H9 (cell line): ENCODE results near the gene GPD1. TPM values are rescaled to one million over a fixed set of nuclear protein-coding genes. Genes with fewer than 3 reads are reported as not detected.

Experiments used
- DNase-seq: peaks from one replicate; pipeline ENCODE4 v3.0.0-alpha.2; 2017
- H2AFZ ChIP-seq: one replicate; pipeline ENCODE4 v1.6.1; 2013; ENCODE audit warnings: mild to moderate bottlenecking, low read length, control low read depth, moderate library complexity
- H2AK5ac ChIP-seq: 2 replicates; pipeline ENCODE4 v1.6.1; 2013; ENCODE audit warnings: low read length, control low read depth, mixed read lengths; ENCODE audit not compliant: insufficient read length
- H2BK120ac ChIP-seq: one replicate; pipeline ENCODE4 v1.6.1; 2013; ENCODE audit warnings: low read depth, mild to moderate bottlenecking, low read length, control low read depth, inconsistent platforms; ENCODE audit not compliant: poor library complexity, severe bottlenecking
- H2BK12ac ChIP-seq: 2 replicates; pipeline ENCODE4 v1.6.1; 2013; ENCODE audit warnings: low read length, control low read depth, mixed read lengths, low read depth; ENCODE audit not compliant: insufficient read length
- H2BK15ac ChIP-seq: 2 replicates; pipeline ENCODE4 v1.6.1; 2013; ENCODE audit warnings: low read depth, low read length, control low read depth
- H2BK20ac ChIP-seq: one replicate; pipeline ENCODE4 v1.6.1; 2013; ENCODE audit warnings: low read depth, mild to moderate bottlenecking, low read length, control low read depth, inconsistent platforms; ENCODE audit not compliant: poor library complexity, severe bottlenecking
- H2BK5ac ChIP-seq: 2 replicates; pipeline ENCODE4 v1.6.1; 2013; ENCODE audit warnings: low read length, control low read depth, mixed read lengths; ENCODE audit not compliant: insufficient read length
- H3K14ac ChIP-seq: 2 replicates; pipeline ENCODE4 v1.6.1; 2013; ENCODE audit warnings: low read length, control low read depth; ENCODE audit not compliant: insufficient read depth
- H3K18ac ChIP-seq: 2 replicates; pipeline ENCODE4 v1.6.1; 2013; ENCODE audit warnings: low read depth, mild to moderate bottlenecking, mixed read lengths, low read length, control low read depth; ENCODE audit not compliant: insufficient read length
- H3K23ac ChIP-seq: 2 replicates; pipeline ENCODE4 v1.6.1; 2013; ENCODE audit warnings: low read length, control low read depth, mixed read lengths, low read depth; ENCODE audit not compliant: insufficient read length
- H3K23me2 ChIP-seq: 2 replicates; pipeline ENCODE4 v1.6.1; 2013; ENCODE audit warnings: low read depth, mild to moderate bottlenecking, mixed read lengths, low read length, control low read depth; ENCODE audit not compliant: insufficient read length, poor library complexity, severe bottlenecking
- H3K27ac ChIP-seq: 2 replicates; pipeline ENCODE4 v1.5.1; 2013; ENCODE audit warnings: low read length, control low read depth, mixed read lengths, low read depth; ENCODE audit not compliant: insufficient read length
- H3K27me3 ChIP-seq: 2 replicates; pipeline ENCODE4 v1.6.1; 2013; ENCODE audit warnings: low read length, control low read depth, inconsistent platforms; ENCODE audit not compliant: insufficient read depth
- H3K4ac ChIP-seq: 2 replicates; pipeline ENCODE4 v1.6.1; 2013; ENCODE audit warnings: low read depth, mild to moderate bottlenecking, control low read depth, inconsistent platforms, low read length, moderate library complexity
- H3K4me1 ChIP-seq: 2 replicates; pipeline ENCODE4 v1.6.1; 2013; ENCODE audit warnings: low read length, control low read depth, inconsistent platforms; ENCODE audit not compliant: insufficient read depth
- H3K4me2 ChIP-seq: 2 replicates; pipeline ENCODE4 v1.6.1; 2013; ENCODE audit warnings: low read length, control low read depth, mixed read lengths; ENCODE audit not compliant: insufficient read length, insufficient read depth
- H3K56ac ChIP-seq: 2 replicates; pipeline ENCODE4 v1.6.1; 2013; ENCODE audit warnings: low read depth, mild to moderate bottlenecking, mixed read lengths, low read length, control low read depth; ENCODE audit not compliant: insufficient read length
- H3K79me1 ChIP-seq: 2 replicates; pipeline ENCODE4 v1.6.1; 2013; ENCODE audit warnings: low read depth, mild to moderate bottlenecking, moderate library complexity, low read length, control low read depth, inconsistent platforms; ENCODE audit not compliant: insufficient read depth, poor library complexity, severe bottlenecking
- H3K79me2 ChIP-seq: 2 replicates; pipeline ENCODE4 v1.6.1; 2013; ENCODE audit warnings: low read length, control low read depth, inconsistent platforms; ENCODE audit not compliant: insufficient read depth
- H3K9ac ChIP-seq: 2 replicates; pipeline ENCODE4 v1.6.1; 2013; ENCODE audit warnings: low read length, control low read depth, mixed read lengths; ENCODE audit not compliant: insufficient read length; ENCODE audit errors: extremely low read depth
- H3K9me3 ChIP-seq: one replicate; pipeline ENCODE4 v1.6.1; 2013; ENCODE audit warnings: low read depth, low read length, inconsistent platforms; ENCODE audit not compliant: control insufficient read depth
- H3T11ph ChIP-seq: one replicate; pipeline ENCODE4 v1.6.1; 2013; ENCODE audit warnings: mild to moderate bottlenecking, low read length, control low read depth, inconsistent platforms
- H4K20me1 ChIP-seq: one replicate; pipeline ENCODE4 v1.6.1; 2013; ENCODE audit not compliant: control insufficient read depth, insufficient read length, insufficient read depth
- H4K5ac ChIP-seq: 2 replicates; pipeline ENCODE4 v1.6.1; 2013; ENCODE audit warnings: low read depth, mild to moderate bottlenecking, mixed read lengths, low read length, control low read depth; ENCODE audit not compliant: insufficient read length
- H4K8ac ChIP-seq: replicated peaks from 2 replicates; pipeline ENCODE4 v1.6.1; 2013; ENCODE audit warnings: low read length, control low read depth, mixed read lengths, low read depth; ENCODE audit not compliant: insufficient read length
- H4K91ac ChIP-seq: 2 replicates; pipeline ENCODE4 v1.6.1; 2013; ENCODE audit warnings: low read depth, mild to moderate bottlenecking, moderate library complexity, mixed read lengths, low read length, control low read depth; ENCODE audit not compliant: insufficient read length
- H3K27ac Mint-ChIP-seq, 3 experiments: 2 replicates in 2 of 3; 3 replicates in 1 of 3; pipeline ENCODE4 v1.8.0; 2020 to 2021; ENCODE audit warnings: mixed read lengths in 3 of 3, mild to moderate bottlenecking in 1 of 3, moderate library complexity in 1 of 3
- H3K27me3 Mint-ChIP-seq: 2 replicates; pipeline ENCODE4 v1.8.0; 2021; ENCODE audit warnings: low read depth, mild to moderate bottlenecking, moderate library complexity, mixed read lengths
- H3K36me3 Mint-ChIP-seq, 3 experiments: 2 replicates in 2 of 3; 3 replicates in 1 of 3; pipeline ENCODE4 v1.8.0; 2020 to 2021; ENCODE audit warnings: low read depth in 3 of 3, mixed read lengths in 3 of 3; ENCODE audit not compliant: insufficient read depth in 1 of 3
- H3K4me1 Mint-ChIP-seq, 2 experiments: 2 replicates each; pipeline ENCODE4 v1.8.0; 2020; ENCODE audit warnings: mixed read lengths in 2 of 2
- H3K4me3 Mint-ChIP-seq, 2 experiments: 2 replicates in 1 of 2; 3 replicates in 1 of 2; pipeline ENCODE4 v1.8.0; 2020 to 2021; ENCODE audit warnings: mild to moderate bottlenecking in 2 of 2, mixed read lengths in 2 of 2, moderate library complexity in 1 of 2
- H3K9me3 Mint-ChIP-seq, 2 experiments: 2 replicates in 1 of 2; 3 replicates in 1 of 2; pipeline ENCODE4 v1.8.0; 2020; ENCODE audit warnings: mild to moderate bottlenecking in 2 of 2, mixed read lengths in 2 of 2, moderate library complexity in 1 of 2
- CTCF ChIP-seq: fragments of 200-600 bp; sonication (generic); conservative IDR thresholded peaks from 3 replicates; pipeline ENCODE4 v1.8.0; 2021; ENCODE audit warnings: antibody characterized with exemption, mild to moderate bottlenecking
- WGBS: extraction: QIAGEN DNeasy Blood & Tissue Kit; methylation state at CpG from one replicate; pipeline ENCODE4 v1.1.7; 2013; ENCODE audit warnings: missing lambda C conversion rate, low lambda C conversion rate, mixed read lengths; ENCODE audit not compliant: insufficient read length; ENCODE audit errors: extremely low coverage; 5-methylcytosine and 5-hydroxymethylcytosine counted together
- total RNA-seq: library from RNA; stranded (reverse); gene quantifications from 2 replicates; pipeline ENCODE4 v1.2.1, GENCODE V29; 2021

The GPD1 gene
- total RNA-seq, 1 experiment from 2014 or later: 0.70 TPM

GRCh38 chr12:50129290-50129689 lies 25.5 kb downstream of the GPD1 start:
- Mint-ChIP-seq H3K4me1 (no peaks in the 10 kb centered on the region), H3K27me3 (no peaks in the 10 kb centered on the region), H3K27ac (no peak overlapping the region), H3K9me3 (no peaks in the 10 kb centered on the region), H3K36me3 (peaks cover 13 to 60% (median 30%) of the 10 kb centered on the region in 3 experiments; a peak in 6 of 7 replicates), H3K4me3 (no peak overlapping the region)
- no peak for TF ChIP-seq CTCF
- Histone ChIP-seq H2AFZ (no peak overlapping the region), H4K5ac (no peak overlapping the region), H4K8ac (no peak overlapping the region), H3K27ac (no peak overlapping the region), H3K4me1 (no peaks in the 10 kb centered on the region), H3T11ph (no peak overlapping the region), H3K4ac (no peak overlapping the region), H3K79me2 (no peaks in the 10 kb centered on the region), H3K27me3 (no peaks in the 10 kb centered on the region), H4K91ac (no peak overlapping the region), H2BK120ac (no peak overlapping the region), H3K56ac (no peak overlapping the region), H3K18ac (no peak overlapping the region), H2BK5ac (no peak overlapping the region), H2BK12ac (no peak overlapping the region), H3K79me1 (no peaks in the 10 kb centered on the region), H4K20me1 (no peaks in the 10 kb centered on the region), H3K9ac (no peak overlapping the region), H3K23me2 (no peaks in the 10 kb centered on the region), H2AK5ac (no peak overlapping the region), H2BK20ac (no peak overlapping the region), H3K9me3 (no peaks in the 10 kb centered on the region), H3K14ac (no peak overlapping the region), H2BK15ac (no peak overlapping the region), H3K4me2 (no peak overlapping the region), H3K23ac (no peak overlapping the region)
- no CpG with 5 or more reads among the region's 4 CpGs for WGBS
- no peak for DNase-seq
